Amygdala (tissue), 56 donors: ENCODE data around the gene SLC9A5.

ENCODE experiments used
- DNase-seq, 56 donors: peaks; one replicate each; lab custom pipeline; 2025; lab: John Stamatoyannopoulos, UW

Gene SLC9A5

GRCh38 chr16:67277999-67278772, 29.4 kb downstream of the SLC9A5 start:
- DNase-seq, result no peak

GRCh38 chr16:67278773-67279295, 30.1 kb downstream of the SLC9A5 start:
- peak in 3 of 56 donors; percentile 1 to 30 (median 12) for DNase-seq

- DNase-seq, result peak in 16 of 56 donors; percentile 4 to 63 (median 26)
Measured at GRCh38 chr16:67279296-67280089, 30.7 kb downstream of the SLC9A5 start, which contains the start of gene PLEKHG4. PLEKHG4 (plus strand) TSS chr16:67279532; CDS start chr16:67280045, 513 bp downstream.

GRCh38 chr16:67280090-67281015, 31.6 kb downstream of the SLC9A5 start:
- DNase-seq, result no peak

- no peak for DNase-seq
Measured at GRCh38 chr16:67281536-67282446, 33.0 kb downstream of the SLC9A5 start.

GRCh38 chr16:67282447-67282805, 33.6 kb downstream of the SLC9A5 start:
- no peak for DNase-seq

GRCh38 chr16:67283039-67283825, 34.5 kb downstream of the SLC9A5 start:
- no peak for DNase-seq

- no peak for DNase-seq
Measured at GRCh38 chr16:67283826-67284555, 35.2 kb downstream of the SLC9A5 start.

- DNase-seq, result peak in 15 of 56 donors; percentile 2 to 44 (median 17)
Measured at GRCh38 chr16:67284699-67285646, 36.2 kb downstream of the SLC9A5 start.

GRCh38 chr16:67286441-67287235, 37.9 kb downstream of the SLC9A5 start:
- no peak for DNase-seq

- DNase-seq, result no peak
Measured at GRCh38 chr16:67287960-67288359, 39.2 kb downstream of the SLC9A5 start.

GRCh38 chr16:67291461-67291860, 42.7 kb downstream of the SLC9A5 start:
- DNase-seq, result no peak

GRCh38 chr16:67294171-67294757, 45.5 kb downstream of the SLC9A5 start:
- no peak for DNase-seq

GRCh38 chr16:67294938-67295361, 46.2 kb downstream of the SLC9A5 start:
- no peak for DNase-seq

GRCh38 chr16:67296420-67296819, 47.6 kb downstream of the SLC9A5 start:
- DNase-seq, result no peak
